NCI-H2171 (cell line): ENCODE results near the gene BCL2L13.
"Not testable (repeated sequence)": the region's sequence is repeated elsewhere in the genome, so short reads cannot be mapped to it uniquely, and the experiment has no call there.

ENCODE experiments used
- DNase-seq: peaks from one replicate; lab custom pipeline; 2025; lab: John Stamatoyannopoulos, UW

The BCL2L13 gene

GRCh38 chr22:17636850-17637249, 1.7 kb upstream of the BCL2L13 start:
- not testable (repeated sequence) for DNase-seq

- DNase-seq = no peak
Measured at GRCh38 chr22:17637490-17638181, 921 bp upstream of the BCL2L13 start.

DNA sequence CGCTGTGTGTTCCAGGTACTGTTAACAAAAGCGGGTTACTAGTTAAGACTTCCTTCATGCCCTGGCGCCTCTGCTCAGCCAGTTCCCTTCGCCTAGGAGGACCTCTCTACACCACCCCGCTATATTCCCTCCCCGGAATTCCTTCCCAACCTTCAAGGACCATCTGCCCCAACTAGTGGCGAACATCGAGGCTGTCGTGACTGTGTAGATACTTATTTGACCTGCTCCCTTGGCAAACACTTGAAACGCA, 450 bp upstream of the BCL2L13 start:
- peak; percentile 52 for DNase-seq

DNA sequence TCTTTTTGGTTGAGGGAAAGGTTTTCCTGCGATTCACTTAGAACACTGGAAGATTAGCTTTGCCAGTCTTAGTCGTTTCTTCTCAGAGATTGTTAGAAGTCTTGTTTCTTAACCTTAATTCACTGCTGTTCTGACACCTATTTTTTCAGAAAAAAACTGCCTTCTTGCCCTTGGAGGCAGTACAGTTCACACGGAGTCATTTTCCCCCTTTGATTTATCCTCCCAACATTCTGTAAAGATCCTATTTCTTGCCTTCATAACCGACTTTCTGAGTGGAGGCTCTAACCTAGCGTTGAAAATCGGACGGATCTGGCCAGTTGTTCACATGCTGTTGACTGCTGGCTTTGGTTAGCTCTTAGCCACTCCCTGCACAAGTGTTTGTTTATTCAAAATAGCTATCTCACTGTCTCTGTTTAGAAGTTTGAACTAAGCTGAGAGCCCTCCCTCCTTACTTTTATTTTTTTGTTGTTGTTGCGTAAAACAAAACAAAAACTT, 737 bp downstream of the BCL2L13 start:
- no peak for DNase-seq

GRCh38 chr22:17641269-17641668, 2.7 kb downstream of the BCL2L13 start:
- no peak for DNase-seq

GRCh38 chr22:17642357-17642756, 3.8 kb downstream of the BCL2L13 start:
- not testable (repeated sequence) for DNase-seq

GRCh38 chr22:17647452-17647851, 8.9 kb downstream of the BCL2L13 start:
- no peak for DNase-seq

DNA sequence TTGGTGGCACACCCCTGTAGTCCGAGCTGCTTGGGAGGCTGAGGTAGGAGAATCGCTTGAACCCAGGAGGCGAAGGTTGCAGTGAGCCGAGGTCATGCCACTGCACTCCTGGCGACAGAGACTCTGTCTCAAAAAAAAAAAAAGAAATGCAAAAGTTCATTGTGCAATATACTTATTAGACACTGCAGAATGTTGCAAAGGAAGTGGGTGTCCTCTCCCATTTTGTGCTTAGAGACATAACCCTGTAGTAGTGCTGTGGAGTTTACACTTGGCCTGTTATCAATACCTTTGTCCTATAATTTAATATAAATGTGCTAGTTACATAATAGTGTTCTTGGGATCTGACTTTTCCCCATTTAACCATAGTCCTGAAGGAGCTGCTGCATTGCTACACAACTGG, 9.4 kb downstream of the BCL2L13 start:
- no peak for DNase-seq

GRCh38 chr22:17648569-17648968, 10.0 kb downstream of the BCL2L13 start:
- no peak for DNase-seq

DNA sequence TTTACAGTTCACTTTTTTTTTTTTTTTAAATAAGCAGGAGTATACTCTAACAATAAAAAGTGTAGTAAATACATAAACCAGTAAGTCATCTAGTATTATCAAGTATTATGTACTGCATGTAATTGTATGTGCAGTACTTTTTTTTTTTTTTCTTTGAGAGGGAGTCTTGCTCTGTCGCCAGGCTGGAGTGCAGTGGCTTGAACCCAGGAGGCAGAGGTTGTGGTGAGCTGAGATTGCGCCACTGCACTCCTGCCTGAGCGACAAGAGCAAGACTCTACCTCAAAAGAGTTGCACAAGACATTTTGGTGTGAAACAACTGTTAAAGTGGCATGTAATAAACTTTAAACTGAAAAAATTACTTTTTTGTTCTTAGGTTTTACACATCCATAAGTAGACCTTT, 16.7 kb downstream of the BCL2L13 start:
- DNase-seq = no peak

DNA sequence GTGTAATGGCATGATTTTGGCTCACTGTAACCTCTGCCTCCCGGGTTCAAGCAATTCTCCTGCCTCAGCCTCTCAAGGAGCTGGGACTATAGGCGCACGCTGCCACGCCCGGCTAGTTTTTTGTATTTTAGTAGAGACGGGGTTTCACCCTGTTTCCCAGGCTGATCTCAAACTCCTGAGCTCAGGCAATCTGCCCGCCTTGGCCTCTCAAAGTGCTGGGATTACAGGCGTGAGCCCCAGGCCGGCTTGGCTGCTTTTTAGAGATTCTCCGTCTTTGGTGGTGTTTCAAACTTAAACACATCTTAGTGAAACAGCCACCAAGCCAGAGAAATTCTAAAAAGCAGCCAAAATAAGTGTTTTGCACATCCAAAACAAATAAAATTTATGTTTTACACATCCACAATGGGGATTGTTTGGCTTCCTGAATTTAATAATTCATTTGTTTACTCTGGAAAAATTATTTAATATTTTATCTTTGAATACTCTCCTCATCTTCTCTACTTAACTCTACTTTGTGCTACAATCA, 18.4 kb downstream of the BCL2L13 start:
- no peak for DNase-seq

DNA sequence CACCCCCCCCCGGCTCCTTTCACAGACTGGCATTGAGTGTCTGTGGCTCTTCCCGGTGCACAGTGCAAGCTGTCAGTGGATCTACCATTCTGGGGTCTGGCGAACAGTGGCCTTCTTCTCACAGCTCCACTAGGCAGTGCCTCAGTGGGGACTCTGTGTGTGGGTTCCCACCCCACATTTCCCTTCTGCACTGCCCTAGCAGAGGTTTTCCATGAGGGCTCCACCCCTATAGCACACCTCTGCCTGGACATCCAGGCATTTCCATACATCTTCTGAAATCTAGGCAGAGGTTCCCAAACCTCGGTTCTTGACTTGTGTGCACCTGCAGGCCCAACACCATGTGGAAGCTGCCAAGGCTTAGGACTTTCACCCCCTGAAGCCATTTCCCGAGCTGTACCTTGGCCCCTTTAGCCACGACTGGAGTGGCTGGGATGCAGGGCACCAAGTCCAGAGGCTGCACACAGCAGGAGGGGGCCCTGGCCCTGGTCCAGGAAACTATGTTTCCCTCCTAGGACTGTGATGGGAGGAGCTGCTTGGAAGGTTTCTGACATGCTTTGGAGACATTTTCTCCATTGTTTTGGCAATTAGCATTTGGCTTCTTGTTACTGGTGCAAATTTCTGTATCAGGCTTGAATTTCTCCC, 26.0 kb downstream of the BCL2L13 start:
- DNase-seq = no peak

DNA sequence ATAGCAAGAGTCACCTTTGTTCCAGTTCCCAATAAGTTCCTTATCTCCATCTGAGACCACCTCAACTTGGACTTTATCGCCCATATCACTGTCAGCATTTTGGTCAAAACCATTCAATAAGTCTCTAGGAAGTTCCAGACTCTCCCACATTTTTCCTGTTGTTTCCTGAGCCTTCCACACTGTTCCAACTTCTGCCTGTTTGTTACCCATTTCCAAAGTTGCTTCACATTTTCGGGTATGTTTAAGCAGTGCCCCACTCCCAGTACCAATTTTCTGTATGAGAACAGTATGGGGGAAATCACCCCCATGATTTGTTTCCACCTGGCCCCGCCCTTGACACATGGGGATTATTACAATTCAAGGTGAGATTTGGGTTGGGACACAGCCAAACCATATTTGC, 26.7 kb downstream of the BCL2L13 start:
- DNase-seq = no peak

GRCh38 chr22:17665854-17666253, 27.3 kb downstream of the BCL2L13 start:
- DNase-seq = no peak

- not testable (repeated sequence) for DNase-seq
Measured at GRCh38 chr22:17671521-17672092, 33.0 kb downstream of the BCL2L13 start.

- peak; percentile 6 for DNase-seq
Measured at GRCh38 chr22:17672417-17672991, 33.9 kb downstream of the BCL2L13 start.

- DNase-seq = no peak
Measured at GRCh38 chr22:17674152-17674551, 35.6 kb downstream of the BCL2L13 start.

DNA sequence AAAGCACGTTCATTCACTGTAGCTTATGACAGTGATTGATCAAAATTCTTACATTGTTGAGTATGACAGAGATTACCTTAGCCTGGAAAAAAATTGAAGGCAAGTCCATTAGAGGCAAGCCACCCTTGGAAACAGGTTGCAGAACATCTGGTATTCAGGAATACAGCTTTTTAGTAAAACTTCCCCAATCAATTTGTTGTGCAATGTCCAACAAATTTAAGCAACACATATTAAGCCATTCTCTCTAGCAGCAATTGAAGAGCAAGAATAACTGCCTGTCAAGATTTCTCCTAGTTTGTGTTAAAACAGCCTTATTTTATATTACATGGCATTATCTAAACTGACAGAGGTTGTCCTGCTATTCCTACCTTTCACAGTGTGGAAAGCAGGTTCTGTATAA, 37.0 kb downstream of the BCL2L13 start:
- DNase-seq = no peak

GRCh38 chr22:17678817-17679385, 40.3 kb downstream of the BCL2L13 start:
- no peak for DNase-seq

DNA sequence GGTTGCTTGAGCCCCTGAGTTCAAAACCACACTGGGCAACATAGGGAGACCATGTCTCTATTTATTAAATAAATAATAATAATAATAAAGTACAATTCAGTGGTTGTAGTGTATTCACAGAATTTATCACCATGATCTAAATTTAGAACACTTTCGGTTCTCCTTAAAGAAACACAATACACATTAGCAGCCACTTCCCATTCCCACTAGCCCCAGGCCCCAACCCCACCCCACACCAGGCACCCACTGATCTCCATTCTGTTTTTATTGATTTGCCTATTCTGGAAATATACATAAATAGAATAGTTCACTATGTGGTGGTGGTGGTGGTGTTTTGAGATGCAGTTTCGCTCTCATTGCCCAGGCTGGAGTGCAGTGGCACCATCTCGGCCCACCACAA, 45.7 kb downstream of the BCL2L13 start:
- DNase-seq = no peak

- DNase-seq = no peak
Measured at GRCh38 chr22:17692841-17693240, 54.3 kb downstream of the BCL2L13 start.

DNA sequence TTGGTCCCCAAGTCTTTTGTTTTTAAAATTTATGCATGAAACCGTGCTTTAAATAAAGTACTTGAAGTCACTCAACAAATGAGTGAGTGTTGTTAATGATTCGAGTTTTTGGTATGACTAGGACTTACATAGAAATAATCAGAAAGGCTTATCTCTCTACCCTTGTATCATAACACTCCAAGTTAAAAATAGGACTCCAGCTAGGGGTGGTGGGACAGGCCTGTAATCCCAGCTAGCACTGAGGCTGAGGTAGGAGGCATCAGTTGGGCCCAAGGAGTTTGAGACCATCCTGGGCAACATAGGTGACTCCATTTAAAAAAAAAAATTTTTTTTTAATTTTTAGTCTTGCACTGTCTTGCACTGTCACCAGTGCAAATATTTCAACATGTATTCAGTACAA, 55.6 kb downstream of the BCL2L13 start:
- DNase-seq = no peak

GRCh38 chr22:17694752-17695151, 56.2 kb downstream of the BCL2L13 start:
- DNase-seq = no peak
